Measurements from ENCODE around the gene ZNF750. TPM values are rescaled to one million over a fixed set of nuclear protein-coding genes. Genes with fewer than 3 reads are reported as not detected.

ZNF750 gene
- total and polyA plus RNA-seq, 10 donors = 0.05 to 0.16 (median 0.13) TPM; not detected in 5

DNA sequence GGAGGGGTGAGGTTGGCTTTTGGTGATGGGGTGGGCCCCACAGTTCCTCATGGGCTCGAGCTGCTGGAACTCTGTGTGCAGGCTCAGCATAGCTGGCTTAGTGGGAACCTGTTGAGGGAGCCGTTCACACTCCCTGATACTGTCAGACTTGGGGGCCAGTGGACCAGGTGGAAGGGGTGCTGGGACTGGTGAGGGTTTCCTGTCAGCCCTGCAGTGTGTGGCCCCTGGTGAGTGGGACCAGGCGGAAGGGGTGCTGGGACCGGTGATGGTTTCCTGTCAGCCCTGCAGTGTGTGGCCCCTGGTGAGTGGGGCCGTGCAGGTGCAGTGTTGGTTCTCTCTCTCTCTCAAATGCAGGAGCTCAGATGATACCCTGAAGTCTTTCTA, 45.1 kb upstream of the ZNF750 start:
- intact Hi-C loops (cut with DNase I; ENCODE audit: low total_unique reads) = no loop called here

GRCh38 chr17:82884341-82884969, 44.6 kb upstream of the ZNF750 start:
- H3K9me3 ChIP-seq = no peaks in the 10 kb centered on the region
- H3K4me3 ChIP-seq = peak overlapping the region in 1 of 8 donors; percentile 23
- WGBS, 5 donors = 74 to 86% (median 84%) methylated on average over 22 to 25 of the region's 25 CpGs
- no peak for DNase-seq
- peaks cover 27 to 93% (median 71%) of the 10 kb centered on the region in 6 donors for H3K4me1 ChIP-seq
- no peaks in the 10 kb centered on the region for H3K27me3 ChIP-seq (replicated peaks in 1 of 7)
- intact Hi-C loops (cut with DNase I; ENCODE audit: low total_unique reads) = no loop called here
- peak overlapping the region; percentile 41 to 79 (median 64) for H3K27ac ChIP-seq
- H3K36me3 ChIP-seq = peaks cover 0 to 20% (median 0%) of the 10 kb centered on the region in 6 donors
- TF ChIP-seq, protein P1, sequence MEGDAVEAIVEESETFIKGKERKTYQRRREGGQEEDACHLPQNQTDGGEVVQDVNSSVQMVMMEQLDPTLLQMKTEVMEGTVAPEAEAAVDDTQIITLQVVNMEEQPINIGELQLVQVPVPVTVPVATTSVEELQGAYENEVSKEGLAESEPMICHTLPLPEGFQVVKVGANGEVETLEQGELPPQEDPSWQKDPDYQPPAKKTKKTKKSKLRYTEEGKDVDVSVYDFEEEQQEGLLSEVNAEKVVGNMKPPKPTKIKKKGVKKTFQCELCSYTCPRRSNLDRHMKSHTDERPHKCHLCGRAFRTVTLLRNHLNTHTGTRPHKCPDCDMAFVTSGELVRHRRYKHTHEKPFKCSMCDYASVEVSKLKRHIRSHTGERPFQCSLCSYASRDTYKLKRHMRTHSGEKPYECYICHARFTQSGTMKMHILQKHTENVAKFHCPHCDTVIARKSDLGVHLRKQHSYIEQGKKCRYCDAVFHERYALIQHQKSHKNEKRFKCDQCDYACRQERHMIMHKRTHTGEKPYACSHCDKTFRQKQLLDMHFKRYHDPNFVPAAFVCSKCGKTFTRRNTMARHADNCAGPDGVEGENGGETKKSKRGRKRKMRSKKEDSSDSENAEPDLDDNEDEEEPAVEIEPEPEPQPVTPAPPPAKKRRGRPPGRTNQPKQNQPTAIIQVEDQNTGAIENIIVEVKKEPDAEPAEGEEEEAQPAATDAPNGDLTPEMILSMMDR (IDR thresholded peaks at IDR 0.05 in 8 of 11, conservative IDR thresholded peaks at IDR 0.05 in 3 of 11) = no peak
- TF ChIP-seq POLR2AphosphoS5 (IDR thresholded peaks at IDR 0.05) = no peak
- no peak for TF ChIP-seq POLR2A (IDR thresholded peaks at IDR 0.05)

More for the DNA sequence above, 45.1 kb upstream of the ZNF750 start:
- Histone ChIP-seq H3K36me3 (peaks cover 0 to 25% (median 0%) of the 10 kb centered on the region in 6 donors), H3K27me3 (replicated peaks in 1 of 7) (no peaks in the 10 kb centered on the region), H3K9me3 (no peaks in the 10 kb centered on the region), H3K4me1 (peaks cover 27 to 94% (median 74%) of the 10 kb centered on the region in 6 donors), H3K27ac (peak overlapping the region; percentile 41 to 79 (median 64)), H3K4me3 (peak overlapping the region in 1 of 8 donors; percentile 23)
- TF ChIP-seq POLR2AphosphoS5 (IDR thresholded peaks at IDR 0.05) (peak; percentile 30 to 69 (median 63)), POLR2A (IDR thresholded peaks at IDR 0.05) (no peak)
- 31 to 53% (median 38%) methylated on average over 4 to 5 of the region's 5 CpGs for WGBS, 5 donors
- peak; percentile 90 for DNase-seq

DNA sequence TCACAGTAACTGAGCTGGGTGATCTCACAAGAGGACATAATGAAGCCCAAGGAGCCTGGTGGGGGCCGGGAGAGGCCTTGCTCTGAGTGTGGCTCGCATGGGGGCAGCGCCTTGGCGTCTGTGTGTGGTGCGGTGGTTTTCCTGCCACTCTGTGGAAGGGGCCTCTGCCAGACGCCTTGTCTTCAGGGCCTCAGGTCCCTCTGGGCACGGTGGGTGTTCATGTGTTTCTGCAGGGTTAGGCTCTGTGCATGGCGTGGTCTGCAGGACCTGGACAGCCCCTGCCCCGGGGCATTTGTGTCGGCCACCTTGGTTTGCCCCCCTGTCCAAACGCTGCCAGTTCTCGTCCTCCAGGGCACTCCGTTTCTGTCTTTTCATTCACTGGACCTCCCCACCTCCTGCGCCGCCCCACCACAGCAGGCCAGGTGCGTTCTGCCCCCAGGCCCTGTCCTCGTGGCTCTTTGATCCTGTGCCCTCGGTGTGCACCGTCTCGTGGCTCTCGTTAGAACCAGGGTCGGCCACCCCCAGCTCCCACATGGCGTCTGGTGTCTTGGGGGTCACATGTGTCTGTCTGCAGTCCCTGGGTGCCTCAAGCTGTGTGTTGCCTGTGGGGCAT, 43.7 kb upstream of the ZNF750 start:
- 65 to 82% (median 76%) methylated on average over 23 of the region's 23 CpGs for WGBS, 5 donors
- Histone ChIP-seq H3K4me1 (peaks cover 27 to 93% (median 66%) of the 10 kb centered on the region in 6 donors), H3K4me3 (peak overlapping the region in 1 of 8 donors; percentile 42), H3K27ac (peak overlapping the region in 4 of 8 donors; percentile 14 to 79 (median 78)), H3K36me3 (peaks cover 0 to 15% (median 0%) of the 10 kb centered on the region in 6 donors), H3K9me3 (no peaks in the 10 kb centered on the region), H3K27me3 (replicated peaks in 1 of 7) (no peaks in the 10 kb centered on the region)
- TF ChIP-seq POLR2AphosphoS5 (IDR thresholded peaks at IDR 0.05) (no peak), POLR2A (IDR thresholded peaks at IDR 0.05) (no peak)
- TF ChIP-seq, protein P1 (IDR thresholded peaks at IDR 0.05 in 8 of 11, conservative IDR thresholded peaks at IDR 0.05 in 3 of 11) = no peak
- intact Hi-C loops (cut with DNase I; ENCODE audit: low total_unique reads) = no loop called here
- DNase-seq = no peak

GRCh38 chr17:82882715-82883418, 43.0 kb upstream of the ZNF750 start:
- peaks cover 0 to 15% (median 0%) of the 10 kb centered on the region in 6 donors for H3K36me3 ChIP-seq
- H3K4me1 ChIP-seq = peaks cover 27 to 94% (median 64%) of the 10 kb centered on the region in 6 donors
- H3K9me3 ChIP-seq = no peaks in the 10 kb centered on the region
- peak; percentile 93 for DNase-seq
- H3K27me3 ChIP-seq (replicated peaks in 1 of 7) = no peaks in the 10 kb centered on the region
- TF ChIP-seq, protein P1 (IDR thresholded peaks at IDR 0.05 in 8 of 11, conservative IDR thresholded peaks at IDR 0.05 in 3 of 11) = no peak
- TF ChIP-seq POLR2AphosphoS5 (IDR thresholded peaks at IDR 0.05) = peak; percentile 65 to 89 (median 71)
- H3K27ac ChIP-seq = peak overlapping the region in 5 of 8 donors; percentile 9 to 79 (median 77)
- peak overlapping the region in 1 of 8 donors; percentile 42 for H3K4me3 ChIP-seq
- 58 to 77% (median 68%) methylated on average over 39 of the region's 39 CpGs for WGBS, 5 donors
- intact Hi-C loops (cut with DNase I; ENCODE audit: low total_unique reads) = no loop called here

All from spleen (tissue), 11 donors.